ENCODE measurements around the gene CEACAM6. TPM values are rescaled to one million over a fixed set of nuclear protein-coding genes. Genes with fewer than 3 reads are reported as not detected.

The CEACAM6 gene
- total RNA-seq, 1 experiment from 2014 or later: 0.37 TPM

GRCh38 chr19:41739361-41739760, 16.0 kb upstream of the CEACAM6 start:
- no peak for TF ChIP-seq TP53 (CRISPR knock-in tag; IDR thresholded peaks at IDR 0.05)
- no peak for TF ChIP-seq GRHL2 (CRISPR knock-in tag; IDR thresholded peaks at IDR 0.05; ENCODE audit: insufficient replicate concordance, severe bottlenecking)
- no peak for TF ChIP-seq ZNF671 (CRISPR knock-in tag; IDR thresholded peaks at IDR 0.05)
- TF ChIP-seq IRF1 (CRISPR knock-in tag; IDR thresholded peaks at IDR 0.05): no peak
- TF ChIP-seq NR2C2 (CRISPR knock-in tag; IDR thresholded peaks at IDR 0.05): no peak
- TF ChIP-seq, protein P1, sequence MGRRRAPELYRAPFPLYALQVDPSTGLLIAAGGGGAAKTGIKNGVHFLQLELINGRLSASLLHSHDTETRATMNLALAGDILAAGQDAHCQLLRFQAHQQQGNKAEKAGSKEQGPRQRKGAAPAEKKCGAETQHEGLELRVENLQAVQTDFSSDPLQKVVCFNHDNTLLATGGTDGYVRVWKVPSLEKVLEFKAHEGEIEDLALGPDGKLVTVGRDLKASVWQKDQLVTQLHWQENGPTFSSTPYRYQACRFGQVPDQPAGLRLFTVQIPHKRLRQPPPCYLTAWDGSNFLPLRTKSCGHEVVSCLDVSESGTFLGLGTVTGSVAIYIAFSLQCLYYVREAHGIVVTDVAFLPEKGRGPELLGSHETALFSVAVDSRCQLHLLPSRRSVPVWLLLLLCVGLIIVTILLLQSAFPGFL (CRISPR knock-in tag; IDR thresholded peaks at IDR 0.05; ENCODE audit: borderline replicate concordance): no peak
- H3K27ac Mint-ChIP-seq: no peak overlapping the region
- no peak overlapping the region for H3K4me3 Mint-ChIP-seq
- no peaks in the 10 kb centered on the region for H3K9me3 Mint-ChIP-seq
- CTCF ChIA-PET: interaction anchor here (0.7 to 2.8 kb wide), 4 partner anchors 12 to 54 kb away, joined by 3 to 25 read pairs (median 10); no protein-coding TSS in a partner anchor
- peaks cover 9% of the 10 kb centered on the region for H3K27me3 Mint-ChIP-seq (ENCODE audit: low read depth)
- DNase-seq (ENCODE audit: low spot score): no peak
- no peaks in the 10 kb centered on the region for H3K4me1 Mint-ChIP-seq
- ATAC-seq: no peak
- POLR2A ChIA-PET: interaction anchor here (0.8 kb wide), 1 partner anchor 14 kb away, joined by 6 read pairs; no protein-coding TSS in a partner anchor
- H3K36me3 Mint-ChIP-seq: no peaks in the 10 kb centered on the region

DNA sequence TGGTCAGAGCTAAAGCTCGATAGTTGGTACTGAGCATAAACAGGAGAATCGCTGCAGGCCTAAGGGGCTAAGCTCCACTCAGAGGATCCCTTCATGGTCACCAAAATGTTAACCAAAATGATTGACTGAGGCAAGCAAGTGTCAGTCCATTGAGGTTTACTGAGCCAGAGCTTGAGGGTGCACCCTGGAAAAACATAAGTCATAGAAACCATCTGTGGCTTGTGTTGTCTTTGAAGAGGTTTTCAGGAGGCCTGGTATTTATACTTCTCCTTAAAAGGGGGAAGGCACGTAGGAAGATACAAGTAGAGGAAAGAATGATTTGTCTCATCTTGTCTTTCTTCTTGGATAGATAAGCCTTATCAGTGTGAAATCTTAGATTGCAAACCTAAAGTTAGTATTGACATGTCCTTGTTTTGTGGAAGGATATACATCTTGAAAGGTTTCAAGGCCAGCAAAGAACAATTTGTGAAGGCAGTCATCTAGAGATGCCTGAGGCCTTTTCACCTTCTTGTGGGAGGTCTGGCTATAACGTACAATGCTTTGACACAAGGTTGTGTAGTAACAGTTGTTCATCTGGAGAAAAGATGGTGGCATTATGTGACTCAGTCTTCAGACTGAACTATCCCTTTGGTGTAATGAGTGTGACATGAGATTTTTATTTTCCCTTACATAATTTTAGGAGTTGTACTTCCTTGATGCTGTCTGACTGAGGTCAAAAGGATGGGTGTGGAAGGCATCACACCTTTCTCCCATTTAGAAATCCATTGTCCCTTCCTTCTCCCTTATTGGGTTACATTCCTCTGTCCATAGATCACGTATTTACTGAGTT, 14.7 kb upstream of the CEACAM6 start:
- ChIA-PET POLR2A (interaction anchor here (0.8 kb wide), 1 partner anchor 13 kb away, joined by 6 read pairs; no protein-coding TSS in a partner anchor), CTCF (interaction anchor here (1.2 to 2.8 kb wide), 3 partner anchors 13 to 53 kb away, joined by 4 to 25 read pairs (median 17); no protein-coding TSS in a partner anchor)
- ATAC-seq: no peak
- Mint-ChIP-seq H3K4me3 (no peak overlapping the region), H3K27me3 (ENCODE audit: low read depth) (peaks cover 14% of the 10 kb centered on the region), H3K9me3 (no peaks in the 10 kb centered on the region), H3K36me3 (no peaks in the 10 kb centered on the region), H3K4me1 (no peaks in the 10 kb centered on the region), H3K27ac (no peak overlapping the region)
- TF ChIP-seq KAT7 (CRISPR knock-in tag; IDR thresholded peaks at IDR 0.05; ENCODE audit: borderline replicate concordance) (no peak), ZSCAN18 (CRISPR knock-in tag; IDR thresholded peaks at IDR 0.05) (no peak), NFE2L1 (CRISPR knock-in tag; IDR thresholded peaks at IDR 0.05) (no peak), RELA (CRISPR knock-in tag; IDR thresholded peaks at IDR 0.05; ENCODE audit: borderline replicate concordance) (no peak), E2F1 (CRISPR knock-in tag; IDR thresholded peaks at IDR 0.05) (no peak), NR3C1 (CRISPR knock-in tag; conservative IDR thresholded peaks at IDR 0.05; ENCODE audit: low read depth) (no peak), GRHL2 (CRISPR knock-in tag; IDR thresholded peaks at IDR 0.05; ENCODE audit: insufficient replicate concordance, severe bottlenecking) (no peak), FOXJ3 (CRISPR knock-in tag; IDR thresholded peaks at IDR 0.05; ENCODE audit: borderline replicate concordance) (no peak), SP1 (CRISPR knock-in tag; conservative IDR thresholded peaks at IDR 0.05) (no peak)
- TF ChIP-seq, protein P1 (CRISPR knock-in tag; IDR thresholded peaks at IDR 0.05; ENCODE audit: borderline replicate concordance): no peak
- DNase-seq (ENCODE audit: low spot score): no peak

DNA sequence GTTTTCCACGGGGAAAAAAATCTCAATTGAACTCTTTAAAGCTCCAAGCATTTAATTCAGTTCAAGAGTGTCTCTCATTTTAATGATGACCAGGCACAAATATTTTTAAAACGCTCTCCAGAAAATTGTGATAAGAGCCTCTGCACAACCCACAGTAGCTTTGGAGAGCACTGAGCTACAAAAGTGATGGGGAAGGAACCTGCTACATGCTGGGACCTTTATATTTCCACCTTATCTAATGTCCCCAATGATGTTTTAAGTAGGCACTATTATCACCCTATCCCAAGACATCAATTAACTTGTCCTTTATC, 14.1 kb upstream of the CEACAM6 start:
- DNase-seq (ENCODE audit: low spot score): no peak
- no peak overlapping the region for H3K27ac Mint-ChIP-seq
- ChIA-PET CTCF (interaction anchor here (2.7 to 2.8 kb wide), 2 partner anchors 12 to 34 kb away, joined by 17 to 25 read pairs; no protein-coding TSS in a partner anchor), POLR2A (no interaction called here)
- H3K36me3 Mint-ChIP-seq: no peaks in the 10 kb centered on the region
- no peak overlapping the region for H3K4me3 Mint-ChIP-seq
- no peak for ATAC-seq
- H3K27me3 Mint-ChIP-seq (ENCODE audit: low read depth): peaks cover 20% of the 10 kb centered on the region
- no peaks in the 10 kb centered on the region for H3K9me3 Mint-ChIP-seq
- H3K4me1 Mint-ChIP-seq: no peaks in the 10 kb centered on the region
- TF ChIP-seq, protein P2, sequence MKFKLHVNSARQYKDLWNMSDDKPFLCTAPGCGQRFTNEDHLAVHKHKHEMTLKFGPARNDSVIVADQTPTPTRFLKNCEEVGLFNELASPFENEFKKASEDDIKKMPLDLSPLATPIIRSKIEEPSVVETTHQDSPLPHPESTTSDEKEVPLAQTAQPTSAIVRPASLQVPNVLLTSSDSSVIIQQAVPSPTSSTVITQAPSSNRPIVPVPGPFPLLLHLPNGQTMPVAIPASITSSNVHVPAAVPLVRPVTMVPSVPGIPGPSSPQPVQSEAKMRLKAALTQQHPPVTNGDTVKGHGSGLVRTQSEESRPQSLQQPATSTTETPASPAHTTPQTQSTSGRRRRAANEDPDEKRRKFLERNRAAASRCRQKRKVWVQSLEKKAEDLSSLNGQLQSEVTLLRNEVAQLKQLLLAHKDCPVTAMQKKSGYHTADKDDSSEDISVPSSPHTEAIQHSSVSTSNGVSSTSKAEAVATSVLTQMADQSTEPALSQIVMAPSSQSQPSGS (CRISPR knock-in tag; IDR thresholded peaks at IDR 0.05; ENCODE audit: borderline replicate concordance, low read depth): no peak
- TF ChIP-seq SP1 (CRISPR knock-in tag; conservative IDR thresholded peaks at IDR 0.05) (no peak), ZNF423 (CRISPR knock-in tag; IDR thresholded peaks at IDR 0.05) (no peak), SOX15 (CRISPR knock-in tag; IDR thresholded peaks at IDR 0.05) (no peak), EMX1 (CRISPR knock-in tag; IDR thresholded peaks at IDR 0.05) (no peak), HMGXB4 (CRISPR knock-in tag; IDR thresholded peaks at IDR 0.05) (no peak), USF2 (CRISPR knock-in tag; IDR thresholded peaks at IDR 0.05) (no peak), NR3C1 (CRISPR knock-in tag; conservative IDR thresholded peaks at IDR 0.05; ENCODE audit: low read depth) (no peak), MYBL2 (CRISPR knock-in tag; IDR thresholded peaks at IDR 0.05) (no peak)
